Stimulated activated CD8-positive, alpha-beta memory T cell treated with anti-CD3 and anti-CD28 coated beads, Interleukin-7, amount 100 ng/mL, for 1 hour (primary cell): ENCODE results near the gene MATCAP1.

Source experiments
- DNase-seq, 2 donors: peaks; one replicate each; pipeline ENCODE4 v3.0.0-alpha.2; 2020; ENCODE audit warnings: low read depth in 2 of 2

Gene MATCAP1

DNA sequence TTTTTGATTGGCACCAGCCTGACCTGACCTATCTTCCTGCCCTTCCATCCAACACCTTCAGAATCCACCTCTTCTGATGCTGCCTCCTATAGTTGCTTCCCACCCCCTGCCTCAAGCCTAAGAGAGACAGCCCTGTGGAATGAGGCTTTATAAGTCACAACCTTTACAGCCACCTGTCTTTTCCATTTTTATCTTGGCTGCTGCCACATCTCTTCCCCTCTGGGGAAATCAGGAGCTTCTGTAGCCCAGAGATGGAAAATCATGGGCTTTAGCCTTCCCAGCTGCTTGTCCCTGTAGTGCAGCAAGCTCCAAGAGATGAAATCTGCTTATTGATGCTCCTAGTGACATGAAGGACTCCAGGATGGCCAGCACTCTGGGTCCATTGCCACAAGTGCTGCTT is 55.3 kb downstream of the MATCAP1 start:
- no peak for DNase-seq
